ENCODE measurements around the gene MMP7.

GRCh38 chr11:102539567-102539966, 9.0 kb upstream of the MMP7 start:
- no peak for TF ChIP-seq POLR2A (IDR thresholded peaks at IDR 0.05)
- TF ChIP-seq CTCF (IDR thresholded peaks at IDR 0.05) = no peak
- TF ChIP-seq POLR2AphosphoS5 (IDR thresholded peaks at IDR 0.05) = no peak
